Neural cell (in vitro differentiated cells): ENCODE measurements around the gene CNTNAP2. TPM values are rescaled to one million over a fixed set of nuclear protein-coding genes. Genes with fewer than 3 reads are reported as not detected.

Experiments
- H2AFZ ChIP-seq: fragments of 200-600, 300-800 bp; sonication (generic), shearing (Covaris generic); 2 replicates; pipeline ENCODE4 v1.6.0; 2014; ENCODE audit warnings: low read depth, mild to moderate bottlenecking, antibody characterized with exemption, low read length, moderate library complexity
- H3F3A ChIP-seq: fragments of 200-600 bp; shearing (Covaris generic); 2 replicates; pipeline ENCODE4 v1.6.1; 2016; ENCODE audit warnings: mild to moderate bottlenecking, moderate library complexity, mixed read lengths, antibody characterized with exemption, low read length; ENCODE audit not compliant: insufficient read depth, poor library complexity, severe bottlenecking
- H3K27ac ChIP-seq: fragments of 200-600, 300-800 bp; sonication (generic), shearing (Covaris generic); 2 replicates; pipeline ENCODE4 v1.5.1; 2014; ENCODE audit warnings: mild to moderate bottlenecking, low read length, moderate library complexity
- H3K27me3 ChIP-seq: fragments of 300-800, 200-600 bp; sonication (generic), shearing (Covaris generic); 2 replicates; pipeline ENCODE4 v1.6.0; 2014; ENCODE audit warnings: mild to moderate bottlenecking, low read depth, low read length, moderate library complexity; ENCODE audit not compliant: insufficient read depth
- H3K36me3 ChIP-seq: fragments of 300-800, 200-600 bp; sonication (generic), shearing (Covaris generic); 2 replicates; pipeline ENCODE4 v1.5.1; 2014; ENCODE audit warnings: mild to moderate bottlenecking, antibody characterized with exemption, low read length, moderate library complexity; ENCODE audit not compliant: insufficient read depth
- H3K4me2 ChIP-seq: fragments of 300-800, 200-600 bp; sonication (generic), shearing (Covaris generic); 2 replicates; pipeline ENCODE4 v1.6.0; 2014; ENCODE audit warnings: mild to moderate bottlenecking, low read length
- H3K4me3 ChIP-seq: fragments of 300-800, 200-600 bp; sonication (generic), shearing (Covaris generic); 2 replicates; pipeline ENCODE4 v1.5.1; 2014; ENCODE audit warnings: mild to moderate bottlenecking, low read length, moderate library complexity
- H3K79me2 ChIP-seq: fragments of 200-600 bp; shearing (Covaris generic); replicated peaks from 2 replicates; pipeline ENCODE4 v1.6.0; 2014; ENCODE audit warnings: mild to moderate bottlenecking, low read length, moderate library complexity; ENCODE audit not compliant: insufficient read depth
- H3K9ac ChIP-seq: fragments of 300-800, 200-600 bp; sonication (generic), shearing (Covaris generic); 2 replicates; pipeline ENCODE4 v1.6.1; 2016; ENCODE audit warnings: mild to moderate bottlenecking, low read length, mixed read lengths
- H3K9me2 ChIP-seq: fragments of 200-600 bp; shearing (Covaris generic); 2 replicates; pipeline ENCODE4 v1.6.1; 2016; ENCODE audit warnings: mild to moderate bottlenecking, low read length, mixed read lengths; ENCODE audit not compliant: insufficient read depth
- H3K9me3 ChIP-seq: fragments of 200-600, 300-800 bp; sonication (generic), shearing (Covaris generic); 2 replicates; pipeline ENCODE4 v1.6.1; 2016; ENCODE audit warnings: mild to moderate bottlenecking, mixed run types, low read length, moderate library complexity, mixed read lengths
- H4K20me1 ChIP-seq: fragments of 200-600 bp; shearing (Covaris generic); 2 replicates; pipeline ENCODE4 v1.6.1; 2016; ENCODE audit warnings: mild to moderate bottlenecking, mixed run types; ENCODE audit not compliant: insufficient read depth
- EP300 ChIP-seq: fragments of 450-650 bp; conservative IDR thresholded peaks from 2 replicates; pipeline ENCODE4 v1.6.1; 2014; ENCODE audit warnings: antibody characterized with exemption, mild to moderate bottlenecking, moderate library complexity; ENCODE audit not compliant: poor library complexity, severe bottlenecking
- EZH2 ChIP-seq: fragments of 200-600, 300-800 bp; shearing (Covaris generic), sonication (generic); IDR thresholded peaks from 2 replicates; pipeline ENCODE4 v1.6.1; 2014; ENCODE audit warnings: antibody characterized with exemption, low read length, borderline replicate concordance, mild to moderate bottlenecking; ENCODE audit not compliant: insufficient read depth, poor library complexity, severe bottlenecking
- MXI1 ChIP-seq: fragments of 450-650 bp; conservative IDR thresholded peaks from 2 replicates; pipeline ENCODE4 v1.6.1; 2014; ENCODE audit warnings: antibody characterized with exemption, mild to moderate bottlenecking; ENCODE audit not compliant: poor library complexity, severe bottlenecking
- POLR2AphosphoS5 ChIP-seq: IDR thresholded peaks from 2 replicates; pipeline ENCODE4 v1.6.1; 2012
- RAD21 ChIP-seq: fragments of 450-650 bp; conservative IDR thresholded peaks from 2 replicates; pipeline ENCODE4 v1.6.1; 2014; ENCODE audit warnings: antibody characterized with exemption, mild to moderate bottlenecking, moderate library complexity
- SMC3 ChIP-seq: fragments of 450-650 bp; conservative IDR thresholded peaks from 2 replicates; pipeline ENCODE4 v1.6.1; 2014; ENCODE audit warnings: antibody characterized with exemption, mild to moderate bottlenecking, moderate library complexity; ENCODE audit not compliant: poor library complexity
- TAF1 ChIP-seq: IDR thresholded peaks from 2 replicates; pipeline ENCODE4 v1.6.1; 2012; ENCODE audit warnings: low read depth
- polyA plus RNA-seq: library from polyadenylated mRNA; depleted of rRNA; stranded (reverse); fragments of >200 nt; gene quantifications from 2 replicates; pipeline ENCODE4 v1.2.3, GENCODE V29; 2014
- TF ChIP-seq, protein P1 (sequence below): IDR thresholded peaks from 2 replicates; pipeline ENCODE4 v1.6.1; 2012; ENCODE audit warnings: borderline replicate concordance
- TF ChIP-seq, protein P2 (sequence below): fragments of 450-650 bp; IDR thresholded peaks from 2 replicates; pipeline ENCODE4 v1.5.1; 2014; ENCODE audit warnings: antibody characterized with exemption, mild to moderate bottlenecking, moderate library complexity; ENCODE audit not compliant: poor library complexity, severe bottlenecking

Gene CNTNAP2
- polyA plus RNA-seq, 1 donor from 2014 or later: 276 TPM

DNA sequence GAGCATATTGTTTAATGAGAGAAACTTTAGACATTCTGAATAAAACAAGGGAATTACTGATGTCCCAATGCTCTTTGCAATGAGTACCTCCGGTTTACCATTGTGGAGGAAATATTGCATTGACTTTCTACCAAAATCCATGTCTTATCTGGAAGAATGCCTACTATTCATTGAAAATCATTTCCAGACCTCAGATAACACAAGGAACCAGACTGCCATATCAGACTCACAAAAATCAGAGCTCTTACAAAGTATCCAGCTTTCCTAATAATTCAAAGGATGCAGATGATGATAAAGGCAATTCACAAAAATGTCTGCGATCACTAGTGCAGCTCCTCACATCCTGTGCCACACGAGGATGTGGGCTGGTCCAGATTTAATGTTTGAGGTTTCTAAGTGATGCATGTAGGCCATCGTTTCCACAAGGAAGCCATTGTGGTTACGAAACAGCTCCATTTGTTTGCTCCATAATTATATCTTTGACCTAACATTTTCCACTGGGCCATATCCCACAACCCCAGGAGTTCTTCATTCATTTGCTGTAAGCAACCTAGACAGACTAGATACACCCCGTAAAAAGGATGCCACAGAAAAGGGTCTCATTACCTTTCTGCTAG, 1642.8 kb downstream of the CNTNAP2 start:
- Histone ChIP-seq H3K36me3 (no peaks in the 10 kb centered on the region), H4K20me1 (no peaks in the 10 kb centered on the region), H3K27me3 (no peaks in the 10 kb centered on the region), H3K9me2 (no peaks in the 10 kb centered on the region), H3K9me3 (no peaks in the 10 kb centered on the region), H3K4me2 (no peak overlapping the region), H3K9ac (no peak overlapping the region), H2AFZ (no peak overlapping the region), H3K79me2 (no peaks in the 10 kb centered on the region), H3K27ac (no peak overlapping the region), H3F3A (no peaks in the 10 kb centered on the region), H3K4me3 (no peak overlapping the region)
- TF ChIP-seq, protein P1, sequence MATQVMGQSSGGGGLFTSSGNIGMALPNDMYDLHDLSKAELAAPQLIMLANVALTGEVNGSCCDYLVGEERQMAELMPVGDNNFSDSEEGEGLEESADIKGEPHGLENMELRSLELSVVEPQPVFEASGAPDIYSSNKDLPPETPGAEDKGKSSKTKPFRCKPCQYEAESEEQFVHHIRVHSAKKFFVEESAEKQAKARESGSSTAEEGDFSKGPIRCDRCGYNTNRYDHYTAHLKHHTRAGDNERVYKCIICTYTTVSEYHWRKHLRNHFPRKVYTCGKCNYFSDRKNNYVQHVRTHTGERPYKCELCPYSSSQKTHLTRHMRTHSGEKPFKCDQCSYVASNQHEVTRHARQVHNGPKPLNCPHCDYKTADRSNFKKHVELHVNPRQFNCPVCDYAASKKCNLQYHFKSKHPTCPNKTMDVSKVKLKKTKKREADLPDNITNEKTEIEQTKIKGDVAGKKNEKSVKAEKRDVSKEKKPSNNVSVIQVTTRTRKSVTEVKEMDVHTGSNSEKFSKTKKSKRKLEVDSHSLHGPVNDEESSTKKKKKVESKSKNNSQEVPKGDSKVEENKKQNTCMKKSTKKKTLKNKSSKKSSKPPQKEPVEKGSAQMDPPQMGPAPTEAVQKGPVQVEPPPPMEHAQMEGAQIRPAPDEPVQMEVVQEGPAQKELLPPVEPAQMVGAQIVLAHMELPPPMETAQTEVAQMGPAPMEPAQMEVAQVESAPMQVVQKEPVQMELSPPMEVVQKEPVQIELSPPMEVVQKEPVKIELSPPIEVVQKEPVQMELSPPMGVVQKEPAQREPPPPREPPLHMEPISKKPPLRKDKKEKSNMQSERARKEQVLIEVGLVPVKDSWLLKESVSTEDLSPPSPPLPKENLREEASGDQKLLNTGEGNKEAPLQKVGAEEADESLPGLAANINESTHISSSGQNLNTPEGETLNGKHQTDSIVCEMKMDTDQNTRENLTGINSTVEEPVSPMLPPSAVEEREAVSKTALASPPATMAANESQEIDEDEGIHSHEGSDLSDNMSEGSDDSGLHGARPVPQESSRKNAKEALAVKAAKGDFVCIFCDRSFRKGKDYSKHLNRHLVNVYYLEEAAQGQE: no peak
- TF ChIP-seq EP300: no peak
- no peak for TF ChIP-seq TAF1
- TF ChIP-seq, protein P2, sequence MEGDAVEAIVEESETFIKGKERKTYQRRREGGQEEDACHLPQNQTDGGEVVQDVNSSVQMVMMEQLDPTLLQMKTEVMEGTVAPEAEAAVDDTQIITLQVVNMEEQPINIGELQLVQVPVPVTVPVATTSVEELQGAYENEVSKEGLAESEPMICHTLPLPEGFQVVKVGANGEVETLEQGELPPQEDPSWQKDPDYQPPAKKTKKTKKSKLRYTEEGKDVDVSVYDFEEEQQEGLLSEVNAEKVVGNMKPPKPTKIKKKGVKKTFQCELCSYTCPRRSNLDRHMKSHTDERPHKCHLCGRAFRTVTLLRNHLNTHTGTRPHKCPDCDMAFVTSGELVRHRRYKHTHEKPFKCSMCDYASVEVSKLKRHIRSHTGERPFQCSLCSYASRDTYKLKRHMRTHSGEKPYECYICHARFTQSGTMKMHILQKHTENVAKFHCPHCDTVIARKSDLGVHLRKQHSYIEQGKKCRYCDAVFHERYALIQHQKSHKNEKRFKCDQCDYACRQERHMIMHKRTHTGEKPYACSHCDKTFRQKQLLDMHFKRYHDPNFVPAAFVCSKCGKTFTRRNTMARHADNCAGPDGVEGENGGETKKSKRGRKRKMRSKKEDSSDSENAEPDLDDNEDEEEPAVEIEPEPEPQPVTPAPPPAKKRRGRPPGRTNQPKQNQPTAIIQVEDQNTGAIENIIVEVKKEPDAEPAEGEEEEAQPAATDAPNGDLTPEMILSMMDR: no peak
- TF ChIP-seq MXI1: no peak
- no peak for TF ChIP-seq SMC3

DNA sequence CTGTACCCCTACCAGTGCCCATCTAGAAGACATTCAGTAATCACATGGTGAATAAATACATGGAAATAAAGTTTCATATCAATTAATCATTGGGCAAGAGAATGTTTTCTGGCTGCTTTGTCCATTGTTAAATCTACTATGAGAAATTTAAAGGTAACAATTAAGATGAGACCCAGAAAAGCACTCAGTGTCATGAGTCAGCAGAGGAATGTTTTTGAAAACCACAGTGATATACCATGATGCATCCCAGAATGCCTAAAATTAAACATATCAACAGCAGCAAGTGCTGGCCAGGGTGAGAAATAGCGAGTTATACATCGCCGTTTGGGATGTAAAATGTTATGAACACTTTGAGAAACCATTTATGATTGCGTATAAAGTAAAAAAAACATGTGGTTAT, 1648.7 kb downstream of the CNTNAP2 start:
- no peaks in the 10 kb centered on the region for H3K79me2 ChIP-seq
- H3K4me3 ChIP-seq: no peak overlapping the region
- no peak overlapping the region for H3K4me2 ChIP-seq
- H3K36me3 ChIP-seq: no peaks in the 10 kb centered on the region
- H3K9me2 ChIP-seq: no peaks in the 10 kb centered on the region
- TF ChIP-seq SMC3 (no peak), TAF1 (no peak), EP300 (no peak), EZH2 (no peak), POLR2AphosphoS5 (no peak), RAD21 (no peak), MXI1 (no peak)
- TF ChIP-seq, protein P1: no peak
- TF ChIP-seq, protein P2: no peak
- H4K20me1 ChIP-seq: no peaks in the 10 kb centered on the region
- no peaks in the 10 kb centered on the region for H3K9me3 ChIP-seq
- H3K9ac ChIP-seq: no peak overlapping the region
- no peak overlapping the region for H2AFZ ChIP-seq
- no peak overlapping the region for H3K27ac ChIP-seq
- no peaks in the 10 kb centered on the region for H3F3A ChIP-seq
- H3K27me3 ChIP-seq: no peaks in the 10 kb centered on the region
